DMS53 treated with DMSO at 0.1 percent for 48 hours (cell line): ENCODE results near the gene SGTA.

Source experiments
- DNase-seq: peaks from one replicate; lab custom pipeline; 2025; ENCODE audit not compliant: unreplicated experiment; lab: John Stamatoyannopoulos, UW

The SGTA gene

GRCh38 chr19:2810141-2811091 is 27.3 kb upstream of the SGTA start:
- no peak for DNase-seq

GRCh38 chr19:2809387-2810140 is 26.5 kb upstream of the SGTA start:
- DNase-seq = no peak

- DNase-seq = no peak
Observed at GRCh38 chr19:2808129-2808941, 25.3 kb upstream of the SGTA start.

GRCh38 chr19:2807379-2808128 is 24.5 kb upstream of the SGTA start:
- no peak for DNase-seq

GRCh38 chr19:2806736-2807378 is 23.8 kb upstream of the SGTA start:
- DNase-seq = no peak

GRCh38 chr19:2805991-2806649 is 23.0 kb upstream of the SGTA start:
- no peak for DNase-seq

- no peak for DNase-seq
Observed at GRCh38 chr19:2805261-2805900, 22.3 kb upstream of the SGTA start.

GRCh38 chr19:2804156-2805004 is 21.3 kb upstream of the SGTA start:
- DNase-seq = no peak

GRCh38 chr19:2803486-2804155 is 20.5 kb upstream of the SGTA start:
- DNase-seq = no peak

GRCh38 chr19:2802826-2803225 is 19.8 kb upstream of the SGTA start:
- DNase-seq = no peak

- no peak for DNase-seq
Observed at GRCh38 chr19:2800506-2800905, 17.4 kb upstream of the SGTA start.

- no peak for DNase-seq
Observed at GRCh38 chr19:2799273-2800020, 16.4 kb upstream of the SGTA start.

- DNase-seq = no peak
Observed at GRCh38 chr19:2798733-2799132, 15.7 kb upstream of the SGTA start.

- DNase-seq = no peak
Observed at GRCh38 chr19:2798158-2798685, 15.1 kb upstream of the SGTA start.

GRCh38 chr19:2797280-2797679 is 14.2 kb upstream of the SGTA start:
- no peak for DNase-seq

- DNase-seq = no peak
Observed at GRCh38 chr19:2796659-2797266, 13.7 kb upstream of the SGTA start.
